IMR-90 (cell line): ENCODE data around the gene RCCD1. TPM values are rescaled to one million over a fixed set of nuclear protein-coding genes. Genes with fewer than 3 reads are reported as not detected.

ENCODE experiments used
- ATAC-seq: fragments of 200-7000 bp; cut with Tn5 transposase; 2 replicates; pipeline ENCODE4 v1.9.1; 2020; ENCODE audit warnings: low read depth, mild to moderate bottlenecking, moderate library complexity
- Bru-seq: library from RNA; stranded (reverse); fragments of 400-500 nt; gene quantifications from one replicate; lab custom pipeline; 2021; lab: Mats Ljungman, UMichigan
- BruChase-seq, 2 experiments: library from RNA; stranded (reverse); fragments of 400-500 nt; gene quantifications; one replicate each; lab custom pipeline; 2021; lab: Mats Ljungman, UMichigan
- BruUV-seq: library from RNA; stranded (reverse); fragments of 400-500 nt; replicated peaks from 2 replicates; lab custom pipeline; 2021; lab: Mats Ljungman, UMichigan
- CTCF ChIA-PET: fragments of 300-600 bp; formaldehyde crosslinking; extraction: SDS; loops from one replicate; lab custom pipeline; 2021; ENCODE audit warnings: antibody characterized with exemption; lab: Yijun Ruan, JAX
- POLR2A ChIA-PET: fragments of 300-600 bp; sonication (Branson Sonifier 250); formaldehyde crosslinking; loops from one replicate; lab custom pipeline; 2022; ENCODE audit warnings: antibody characterized with exemption; ENCODE audit not compliant: unreplicated experiment; lab: Charles Lee
- DNase-seq: peaks from one replicate; pipeline ENCODE4 v3.0.0; 2013
- H2AFZ ChIP-seq: replicated peaks from 2 replicates; pipeline ENCODE3; 2013; ENCODE audit warnings: low read length, mild to moderate bottlenecking; ENCODE audit not compliant: poor library complexity
- H2AK5ac ChIP-seq: 2 replicates; pipeline ENCODE4 v1.6.1; 2013; ENCODE audit warnings: low read depth, low read length, inconsistent platforms
- H2AK9ac ChIP-seq: replicated peaks from 2 replicates; pipeline ENCODE3; 2013; ENCODE audit warnings: mild to moderate bottlenecking, low read depth, low read length, moderate library complexity; ENCODE audit not compliant: poor library complexity
- H2BK120ac ChIP-seq: 2 replicates; pipeline ENCODE4 v1.6.1; 2013; ENCODE audit warnings: low read depth, low read length, inconsistent platforms
- H2BK15ac ChIP-seq: 3 replicates; pipeline ENCODE4 v1.6.1; 2013; ENCODE audit warnings: low read depth, low read length, inconsistent platforms
- H2BK20ac ChIP-seq: 2 replicates; pipeline ENCODE4 v1.6.1; 2013; ENCODE audit warnings: low read depth, mild to moderate bottlenecking, inconsistent platforms, low read length, moderate library complexity
- H2BK5ac ChIP-seq: 2 replicates; pipeline ENCODE4 v1.6.1; 2013; ENCODE audit warnings: mild to moderate bottlenecking, low read depth, low read length, inconsistent platforms; ENCODE audit not compliant: poor library complexity, severe bottlenecking
- H3K14ac ChIP-seq: replicated peaks from 2 replicates; pipeline ENCODE4 v1.6.1; 2013; ENCODE audit warnings: low read depth, low read length, inconsistent platforms
- H3K18ac ChIP-seq: 2 replicates; pipeline ENCODE4 v1.6.1; 2013; ENCODE audit warnings: low read depth, low read length, control low read depth
- H3K23ac ChIP-seq: 2 replicates; pipeline ENCODE4 v1.6.1; 2013; ENCODE audit warnings: low read depth, low read length, inconsistent platforms
- H3K27ac ChIP-seq: 2 replicates; pipeline ENCODE4 v1.5.1; 2013; ENCODE audit warnings: mild to moderate bottlenecking, control low read depth, low read length; ENCODE audit not compliant: insufficient read depth
- H3K27me3 ChIP-seq: 2 replicates; pipeline ENCODE4 v1.6.1; 2013; ENCODE audit warnings: low read length; ENCODE audit not compliant: control insufficient read depth, insufficient read depth
- H3K36me3 ChIP-seq: 2 replicates; pipeline ENCODE4 v1.6.1; 2013; ENCODE audit warnings: low read length, mixed read lengths; ENCODE audit not compliant: control insufficient read depth, insufficient read depth
- H3K4ac ChIP-seq: 2 replicates; pipeline ENCODE4 v1.6.1; 2013; ENCODE audit warnings: low read depth, low read length, inconsistent platforms
- H3K4me1 ChIP-seq: 2 replicates; pipeline ENCODE4 v1.6.1; 2013; ENCODE audit warnings: low read length, mixed read lengths; ENCODE audit not compliant: control insufficient read depth, insufficient read depth
- H3K4me2 ChIP-seq: 2 replicates; pipeline ENCODE4 v1.6.1; 2013; ENCODE audit warnings: low read depth, mild to moderate bottlenecking, control low read depth, low read length, moderate library complexity
- H3K4me3 ChIP-seq: 2 replicates; pipeline ENCODE4 v1.5.1; 2013; ENCODE audit warnings: low read depth, mild to moderate bottlenecking, control low read depth, low read length, moderate library complexity; ENCODE audit not compliant: insufficient read depth
- H3K56ac ChIP-seq: 2 replicates; pipeline ENCODE4 v1.6.1; 2013; ENCODE audit warnings: low read length, inconsistent platforms; ENCODE audit not compliant: insufficient read depth; ENCODE audit errors: extremely low read depth
- H3K79me1 ChIP-seq, 2 experiments: 2 replicates each; pipeline ENCODE4 v1.6.1; 2013; ENCODE audit warnings: low read length in 2 of 2, inconsistent platforms in 1 of 2, low read depth in 1 of 2
- H3K9ac ChIP-seq: 2 replicates; pipeline ENCODE4 v1.6.1; 2013; ENCODE audit warnings: low read depth, low read length, control low read depth
- H3K9me1 ChIP-seq: 2 replicates; pipeline ENCODE4 v1.6.1; 2013; ENCODE audit warnings: low read length, inconsistent platforms; ENCODE audit not compliant: insufficient read depth
- H3K9me3 ChIP-seq: 2 replicates; pipeline ENCODE4 v1.6.1; 2013; ENCODE audit warnings: low read length; ENCODE audit not compliant: control insufficient read depth, insufficient read depth
- H4K20me1 ChIP-seq: 2 replicates; pipeline ENCODE4 v1.6.1; 2013; ENCODE audit warnings: low read length, inconsistent platforms; ENCODE audit not compliant: insufficient read depth
- H4K5ac ChIP-seq: 2 replicates; pipeline ENCODE4 v1.6.1; 2013; ENCODE audit warnings: mild to moderate bottlenecking, low read depth, low read length, control low read depth
- H4K8ac ChIP-seq, 2 experiments: 2 replicates each; pipeline ENCODE4 v1.6.1; 2013; ENCODE audit warnings: low read depth in 2 of 2, low read length in 2 of 2, control low read depth in 1 of 2, inconsistent platforms in 1 of 2
- H4K91ac ChIP-seq: 2 replicates; pipeline ENCODE4 v1.6.1; 2013; ENCODE audit warnings: low read depth, low read length, inconsistent platforms; ENCODE audit not compliant: insufficient read depth
- BHLHE40 ChIP-seq: fragments of 150-350 bp; IDR thresholded peaks from 2 replicates; pipeline ENCODE4 v1.6.1; 2016; ENCODE audit warnings: mild to moderate bottlenecking, low read depth, low read length
- CHD1 ChIP-seq: IDR thresholded peaks from 2 replicates; pipeline ENCODE4 v1.6.1; 2012; ENCODE audit warnings: low read depth, low read length, improper control_type of control experiment
- CTCF ChIP-seq: conservative IDR thresholded peaks from 2 replicates; pipeline ENCODE4 v1.5.1; 2012; ENCODE audit warnings: mild to moderate bottlenecking, low read depth, low read length, improper control_type of control experiment
- MAZ ChIP-seq: IDR thresholded peaks from 2 replicates; pipeline ENCODE4 v1.6.1; 2012; ENCODE audit warnings: low read depth, mild to moderate bottlenecking, low read length, improper control_type of control experiment, moderate library complexity, borderline replicate concordance
- MXI1 ChIP-seq: IDR thresholded peaks from 2 replicates; pipeline ENCODE4 v1.6.1; 2012; ENCODE audit warnings: low read depth, mild to moderate bottlenecking, low read length, moderate library complexity, borderline replicate concordance
- POLR2A ChIP-seq: IDR thresholded peaks from 2 replicates; pipeline ENCODE4 v1.6.1; 2012; ENCODE audit warnings: mild to moderate bottlenecking, low read depth, low read length
- RCOR1 ChIP-seq: IDR thresholded peaks from 2 replicates; pipeline ENCODE4 v1.6.1; 2012; ENCODE audit warnings: mild to moderate bottlenecking, low read length, improper control_type of control experiment; ENCODE audit not compliant: insufficient replicate concordance
- RFX5 ChIP-seq: IDR thresholded peaks from 2 replicates; pipeline ENCODE4 v1.8.0; 2012; ENCODE audit warnings: low read depth, mild to moderate bottlenecking, low read length, moderate library complexity
- USF2 ChIP-seq: fragments of 150-350 bp; IDR thresholded peaks from 2 replicates; pipeline ENCODE4 v1.6.1; 2017; ENCODE audit warnings: mild to moderate bottlenecking, antibody characterized with exemption, low read length, low read depth
- WGBS, 2 experiments: methylation state at CpG; one replicate each; pipeline versions ENCODE4 v1.1.5 to v1.1.7; 2013; ENCODE audit warnings: missing lambda C conversion rate in 2 of 2; ENCODE audit not compliant: insufficient read length in 1 of 2; ENCODE audit errors: extremely low coverage in 2 of 2; 5-methylcytosine and 5-hydroxymethylcytosine counted together
- dilution Hi-C: fragments of 300-500 bp; cut with HindIII; formaldehyde crosslinking; loops from one replicate; pipeline ENCODE4 v1.14.3; 2018; ENCODE audit warnings: low sequenced_read_pairs; ENCODE audit not compliant: unreplicated experiment
- in situ Hi-C: fragments of 300-500 bp; cut with MboI; formaldehyde crosslinking; loops from 3 replicates; pipeline ENCODE4 v1.14.3; 2019; ENCODE audit warnings: low sequenced_read_pairs, inconsistent platforms, mixed read lengths
- intact Hi-C: fragments of 100-400 bp; cut with micrococcal nuclease; formaldehyde crosslinking; loops from 2 replicates; pipeline ENCODE4 v1.10.0; 2022
- long read RNA-seq: library from polyadenylated mRNA; unstranded; transcript quantifications from one replicate; pipeline ENCODE4 v2.0.0, GENCODE V29; 2021; ENCODE audit not compliant: unreplicated experiment
- polyA plus RNA-seq, 3 experiments: library from polyadenylated mRNA; depleted of rRNA; stranded (reverse); fragments of >200 nt; gene quantifications; 2 replicates each; pipeline ENCODE4 v1.2.3, GENCODE V29; 2012; ENCODE audit warnings: low replicate concordance in 1 of 3
- total RNA-seq: library from RNA; depleted of rRNA; stranded (reverse); fragments of >200 nt; gene quantifications from 2 replicates; pipeline ENCODE4 v1.2.3, GENCODE V29; 2012; rRNA removed

The RCCD1 gene
- total RNA-seq = 3.9 and 4.4 TPM in 2 replicates
- polyA plus RNA-seq (2012; rRNA removed) = 9.9 TPM in 2 replicates
- polyA plus RNA-seq (2012; cell fraction: cytosol; rRNA removed) = 10.6 and 11.0 TPM in 2 replicates
- 36.7 and 43.3 TPM in 2 replicates for polyA plus RNA-seq (2012; cell fraction: nucleus; rRNA removed; ENCODE audit: low replicate concordance)
- Bru-seq, nascent RNA = percentile 54 among the genes with signal in this experiment
- BruChase-seq, experiment 1, labeled RNA remaining after a 6-hour chase = percentile 54 among the genes with signal in this experiment
- percentile 49 among the genes with signal in this experiment for BruChase-seq, experiment 2, labeled RNA remaining after a 2-hour chase
- long read RNA-seq, transcript RCCD1-201 (8 exons, 2,689 nt) = major isoform, 10 of 37 reads
- long read RNA-seq, partial matches to known transcripts = 13 of 37 reads
- long read RNA-seq, other reads (novel, unspliced or antisense) = 14 of 37 reads

GRCh38 chr15:90954712-90955623, at the start of gene RCCD1:
Gene RCCD1, plus strand, starts transcription at chr15:90954884. Its CDS starts 1,851 bp downstream, at chr15:90956735.
- H2BK120ac ChIP-seq = peak within 1 kb of the TSS; percentile 35; the same call in 1 of the 2 replicates
- H3K79me1 ChIP-seq = peaks cover 6 to 27% of the 10 kb centered on the region in 2 experiments; a peak in 3 of 4 replicates
- H3K23ac ChIP-seq = peak within 1 kb of the TSS; percentile 66
- intact Hi-C loops (no loop called here), dilution Hi-C loops (no loop called here), in situ Hi-C loops (loop anchor here (10.0 kb wide), 1 partner anchor 320 kb away; no protein-coding TSS in a partner anchor)
- H2AK9ac ChIP-seq = peak within 1 kb of the TSS; percentile 91
- 2% methylated on average over 36 of the region's 69 CpGs; no CpG with 5 or more reads in 1 of the 2 experiments for WGBS, 2 experiments
- peak within 1 kb of the TSS; percentile 73 for H4K91ac ChIP-seq
- H2AK5ac ChIP-seq = no peak within 1 kb of the TSS
- H3K27ac ChIP-seq = peak within 1 kb of the TSS; percentile 54
- peak within 1 kb of the TSS; percentile 64; the same call in 1 of the 2 replicates for H3K56ac ChIP-seq
- H3K4me1 ChIP-seq = peaks cover 6% of the 10 kb centered on the region
- H2BK15ac ChIP-seq = no peak within 1 kb of the TSS
- no peaks in the 10 kb centered on the region for H3K27me3 ChIP-seq
- H3K9ac ChIP-seq = peak within 1 kb of the TSS; percentile 50
- H2AFZ ChIP-seq = peak within 1 kb of the TSS; percentile 95
- no peaks in the 10 kb centered on the region for H4K20me1 ChIP-seq
- peak; percentile 93 for DNase-seq
- ChIA-PET CTCF (interaction anchor here (1.0 to 2.2 kb wide), 3 partner anchors 11 to 33 kb away, joined by 3 to 6 read pairs (median 5); no protein-coding TSS in a partner anchor), POLR2A (interaction anchor here (1.0 kb wide), 1 partner anchor 9 kb away, joined by 4 read pairs; no protein-coding TSS in a partner anchor)
- peak within 1 kb of the TSS; percentile 86 for H3K14ac ChIP-seq
- no TSS peak for BruUV-seq
- H3K9me1 ChIP-seq = no peaks in the 10 kb centered on the region
- no peak within 1 kb of the TSS for H2BK20ac ChIP-seq
- peak within 1 kb of the TSS; percentile 69 for H3K4me3 ChIP-seq
- ATAC-seq = peak; percentile 88
- no peak within 1 kb of the TSS for H4K5ac ChIP-seq
- peak within 1 kb of the TSS; percentile 85 for H3K4ac ChIP-seq
- TF ChIP-seq USF2 = peak; percentile 98
- TF ChIP-seq CHD1 = no peak
- no peak for TF ChIP-seq CTCF
- TF ChIP-seq RCOR1 = peak; percentile 56
- peak; percentile 91 for TF ChIP-seq MXI1
- TF ChIP-seq POLR2A = peak; percentile 79
- TF ChIP-seq MAZ = peak; percentile 35; the same call in 1 of the 2 replicates
- TF ChIP-seq RFX5 = no peak
- TF ChIP-seq BHLHE40 = peak; percentile 89
- no peaks in the 10 kb centered on the region for H3K9me3 ChIP-seq
- peaks cover 32% of the 10 kb centered on the region for H3K36me3 ChIP-seq
- H4K8ac ChIP-seq = peak within 1 kb of the TSS; percentile 68 to 90
- peak within 1 kb of the TSS; percentile 7; the same call in 1 of the 2 replicates for H3K18ac ChIP-seq
- H2BK5ac ChIP-seq = peak within 1 kb of the TSS; percentile 30
- peak within 1 kb of the TSS; percentile 87 for H3K4me2 ChIP-seq
